T-helper 2 cell treated with Interferon-gamma antibody and Interleukin-4, amounts not matched to agents 100 ng/mL and 5 ng/mL, for 36 hours (primary cell): ENCODE measurements around the gene ANKRD55. TPM values are rescaled to one million over a fixed set of nuclear protein-coding genes. Genes with fewer than 3 reads are reported as not detected.

ENCODE experiments used
- intact Hi-C: fragments of 100-400 bp; cut with micrococcal nuclease; formaldehyde crosslinking; loops from one replicate; pipeline ENCODE4 v1.15.1; 2023
- total RNA-seq: library from RNA; stranded (reverse); gene quantifications from 2 replicates; pipeline ENCODE4 v1.2.3, GENCODE V29; 2022

ANKRD55 gene
- total RNA-seq, 1 donor from 2014 or later, result 8.5 TPM

GRCh38 chr5:56054666-56055065 lies 178.5 kb downstream of the ANKRD55 start:
- intact Hi-C loops, result loop anchor here (5.0 kb wide), 1 partner anchor 48 kb away; no protein-coding TSS in a partner anchor

- intact Hi-C loops, result loop anchor here (5.0 kb wide), 1 partner anchor 49 kb away; no protein-coding TSS in a partner anchor
Measured at GRCh38 chr5:56053363-56053762, 179.8 kb downstream of the ANKRD55 start.

- intact Hi-C loops, result loop anchor here (5.0 kb wide), 1 partner anchor 50 kb away; no protein-coding TSS in a partner anchor
Measured at GRCh38 chr5:56052735-56053134, 180.4 kb downstream of the ANKRD55 start.

- intact Hi-C loops, result loop anchor here (1.0 to 5.0 kb wide), 6 partner anchors 10 to 98 kb away; partner anchors contain the start of gene IL6ST
Measured at GRCh38 chr5:56050551-56051255, 182.4 kb downstream of the ANKRD55 start.

Other genes with a start within 250 kb of the ANKRD55 start
- gene IL6ST, start 238.4 kb downstream of the ANKRD55 start, total RNA-seq, result 60.4 and 64.3 TPM in 2 replicates